ENCODE data around the gene PTPRM. TPM values are rescaled to one million over a fixed set of nuclear protein-coding genes. Genes with fewer than 3 reads are reported as not detected.

The PTPRM gene
- total and polyA plus RNA-seq, 2 experiments from 2014 or later: 1.6 to 5.3 TPM

DNA sequence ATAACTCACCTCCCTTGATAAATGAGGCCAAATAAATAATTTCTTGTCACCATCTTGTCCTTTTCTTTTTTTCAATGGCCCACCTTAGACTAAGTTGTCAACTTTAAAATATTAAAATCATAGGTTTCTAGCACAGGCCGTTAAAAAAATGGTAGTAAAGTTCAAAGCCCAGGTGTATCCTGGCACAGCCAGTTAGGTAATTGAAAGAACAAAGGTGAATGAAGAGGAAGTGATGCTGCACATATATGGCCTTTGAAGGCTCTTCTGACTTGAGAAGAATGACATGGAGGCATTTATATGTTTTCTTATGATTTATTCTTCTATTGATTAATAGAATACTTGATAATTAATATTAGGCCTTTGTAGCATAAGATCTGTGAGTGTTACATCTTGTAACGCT, 208.7 kb downstream of the PTPRM start (continued):
- TF ChIP-seq, protein P1, sequence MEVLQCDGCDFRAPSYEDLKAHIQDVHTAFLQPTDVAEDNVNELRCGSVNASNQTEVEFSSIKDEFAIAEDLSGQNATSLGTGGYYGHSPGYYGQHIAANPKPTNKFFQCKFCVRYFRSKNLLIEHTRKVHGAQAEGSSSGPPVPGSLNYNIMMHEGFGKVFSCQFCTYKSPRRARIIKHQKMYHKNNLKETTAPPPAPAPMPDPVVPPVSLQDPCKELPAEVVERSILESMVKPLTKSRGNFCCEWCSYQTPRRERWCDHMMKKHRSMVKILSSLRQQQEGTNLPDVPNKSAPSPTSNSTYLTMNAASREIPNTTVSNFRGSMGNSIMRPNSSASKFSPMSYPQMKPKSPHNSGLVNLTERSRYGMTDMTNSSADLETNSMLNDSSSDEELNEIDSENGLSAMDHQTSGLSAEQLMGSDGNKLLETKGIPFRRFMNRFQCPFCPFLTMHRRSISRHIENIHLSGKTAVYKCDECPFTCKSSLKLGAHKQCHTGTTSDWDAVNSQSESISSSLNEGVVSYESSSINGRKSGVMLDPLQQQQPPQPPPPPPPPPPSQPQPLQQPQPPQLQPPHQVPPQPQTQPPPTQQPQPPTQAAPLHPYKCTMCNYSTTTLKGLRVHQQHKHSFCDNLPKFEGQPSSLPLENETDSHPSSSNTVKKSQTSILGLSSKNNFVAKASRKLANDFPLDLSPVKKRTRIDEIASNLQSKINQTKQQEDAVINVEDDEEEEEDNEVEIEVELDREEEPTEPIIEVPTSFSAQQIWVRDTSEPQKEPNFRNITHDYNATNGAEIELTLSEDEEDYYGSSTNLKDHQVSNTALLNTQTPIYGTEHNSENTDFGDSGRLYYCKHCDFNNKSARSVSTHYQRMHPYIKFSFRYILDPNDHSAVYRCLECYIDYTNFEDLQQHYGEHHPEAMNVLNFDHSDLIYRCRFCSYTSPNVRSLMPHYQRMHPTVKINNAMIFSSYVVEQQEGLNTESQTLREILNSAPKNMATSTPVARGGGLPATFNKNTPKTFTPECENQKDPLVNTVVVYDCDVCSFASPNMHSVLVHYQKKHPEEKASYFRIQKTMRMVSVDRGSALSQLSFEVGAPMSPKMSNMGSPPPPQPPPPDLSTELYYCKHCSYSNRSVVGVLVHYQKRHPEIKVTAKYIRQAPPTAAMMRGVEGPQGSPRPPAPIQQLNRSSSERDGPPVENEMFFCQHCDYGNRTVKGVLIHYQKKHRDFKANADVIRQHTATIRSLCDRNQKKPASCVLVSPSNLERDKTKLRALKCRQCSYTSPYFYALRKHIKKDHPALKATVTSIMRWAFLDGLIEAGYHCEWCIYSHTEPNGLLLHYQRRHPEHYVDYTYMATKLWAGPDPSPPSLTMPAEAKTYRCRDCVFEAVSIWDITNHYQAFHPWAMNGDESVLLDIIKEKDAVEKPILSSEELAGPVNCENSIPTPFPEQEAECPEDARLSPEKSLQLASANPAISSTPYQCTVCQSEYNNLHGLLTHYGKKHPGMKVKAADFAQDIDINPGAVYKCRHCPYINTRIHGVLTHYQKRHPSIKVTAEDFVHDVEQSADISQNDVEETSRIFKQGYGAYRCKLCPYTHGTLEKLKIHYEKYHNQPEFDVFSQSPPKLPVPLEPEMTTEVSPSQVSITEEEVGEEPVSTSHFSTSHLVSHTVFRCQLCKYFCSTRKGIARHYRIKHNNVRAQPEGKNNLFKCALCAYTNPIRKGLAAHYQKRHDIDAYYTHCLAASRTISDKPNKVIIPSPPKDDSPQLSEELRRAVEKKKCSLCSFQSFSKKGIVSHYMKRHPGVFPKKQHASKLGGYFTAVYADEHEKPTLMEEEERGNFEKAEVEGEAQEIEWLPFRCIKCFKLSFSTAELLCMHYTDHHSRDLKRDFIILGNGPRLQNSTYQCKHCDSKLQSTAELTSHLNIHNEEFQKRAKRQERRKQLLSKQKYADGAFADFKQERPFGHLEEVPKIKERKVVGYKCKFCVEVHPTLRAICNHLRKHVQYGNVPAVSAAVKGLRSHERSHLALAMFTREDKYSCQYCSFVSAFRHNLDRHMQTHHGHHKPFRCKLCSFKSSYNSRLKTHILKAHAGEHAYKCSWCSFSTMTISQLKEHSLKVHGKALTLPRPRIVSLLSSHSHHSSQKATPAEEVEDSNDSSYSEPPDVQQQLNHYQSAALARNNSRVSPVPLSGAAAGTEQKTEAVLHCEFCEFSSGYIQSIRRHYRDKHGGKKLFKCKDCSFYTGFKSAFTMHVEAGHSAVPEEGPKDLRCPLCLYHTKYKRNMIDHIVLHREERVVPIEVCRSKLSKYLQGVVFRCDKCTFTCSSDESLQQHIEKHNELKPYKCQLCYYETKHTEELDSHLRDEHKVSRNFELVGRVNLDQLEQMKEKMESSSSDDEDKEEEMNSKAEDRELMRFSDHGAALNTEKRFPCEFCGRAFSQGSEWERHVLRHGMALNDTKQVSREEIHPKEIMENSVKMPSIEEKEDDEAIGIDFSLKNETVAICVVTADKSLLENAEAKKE (CRISPR knock-in tag; IDR thresholded peaks at IDR 0.05): no peak
- TF ChIP-seq ZNF331 (CRISPR knock-in tag; IDR thresholded peaks at IDR 0.05; ENCODE audit: low read depth): no peak
- TF ChIP-seq JUNB (IDR thresholded peaks at IDR 0.05; ENCODE audit: unreplicated experiment): no peak
- TF ChIP-seq, protein P2, sequence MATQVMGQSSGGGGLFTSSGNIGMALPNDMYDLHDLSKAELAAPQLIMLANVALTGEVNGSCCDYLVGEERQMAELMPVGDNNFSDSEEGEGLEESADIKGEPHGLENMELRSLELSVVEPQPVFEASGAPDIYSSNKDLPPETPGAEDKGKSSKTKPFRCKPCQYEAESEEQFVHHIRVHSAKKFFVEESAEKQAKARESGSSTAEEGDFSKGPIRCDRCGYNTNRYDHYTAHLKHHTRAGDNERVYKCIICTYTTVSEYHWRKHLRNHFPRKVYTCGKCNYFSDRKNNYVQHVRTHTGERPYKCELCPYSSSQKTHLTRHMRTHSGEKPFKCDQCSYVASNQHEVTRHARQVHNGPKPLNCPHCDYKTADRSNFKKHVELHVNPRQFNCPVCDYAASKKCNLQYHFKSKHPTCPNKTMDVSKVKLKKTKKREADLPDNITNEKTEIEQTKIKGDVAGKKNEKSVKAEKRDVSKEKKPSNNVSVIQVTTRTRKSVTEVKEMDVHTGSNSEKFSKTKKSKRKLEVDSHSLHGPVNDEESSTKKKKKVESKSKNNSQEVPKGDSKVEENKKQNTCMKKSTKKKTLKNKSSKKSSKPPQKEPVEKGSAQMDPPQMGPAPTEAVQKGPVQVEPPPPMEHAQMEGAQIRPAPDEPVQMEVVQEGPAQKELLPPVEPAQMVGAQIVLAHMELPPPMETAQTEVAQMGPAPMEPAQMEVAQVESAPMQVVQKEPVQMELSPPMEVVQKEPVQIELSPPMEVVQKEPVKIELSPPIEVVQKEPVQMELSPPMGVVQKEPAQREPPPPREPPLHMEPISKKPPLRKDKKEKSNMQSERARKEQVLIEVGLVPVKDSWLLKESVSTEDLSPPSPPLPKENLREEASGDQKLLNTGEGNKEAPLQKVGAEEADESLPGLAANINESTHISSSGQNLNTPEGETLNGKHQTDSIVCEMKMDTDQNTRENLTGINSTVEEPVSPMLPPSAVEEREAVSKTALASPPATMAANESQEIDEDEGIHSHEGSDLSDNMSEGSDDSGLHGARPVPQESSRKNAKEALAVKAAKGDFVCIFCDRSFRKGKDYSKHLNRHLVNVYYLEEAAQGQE (IDR thresholded peaks at IDR 0.05; ENCODE audit: unreplicated experiment): no peak
- TF ChIP-seq ZNF114 (CRISPR knock-in tag; IDR thresholded peaks at IDR 0.05): no peak
- no peak for TF ChIP-seq STAT1 (IDR thresholded peaks at IDR 0.05; ENCODE audit: unreplicated experiment)
- no peak for TF ChIP-seq POLR2AphosphoS5 (IDR thresholded peaks at IDR 0.05; ENCODE audit: low read depth)
- TF ChIP-seq CREB1 (CRISPR knock-in tag; IDR thresholded peaks at IDR 0.05; ENCODE audit: low read depth): no peak
